Measurements from ENCODE around the gene ZFHX3. TPM values are rescaled to one million over a fixed set of nuclear protein-coding genes. Genes with fewer than 3 reads are reported as not detected.
A peak's percentile ranks its signal among the peaks of the same experiment; 100 is the strongest.

ZFHX3 gene
- polyA plus RNA-seq, 1 experiment, result 2.2 TPM

GRCh38 chr16:72927199-72928089 is 120.5 kb downstream of the ZFHX3 start:
- CTCF ChIA-PET, result no interaction called here
- no peaks in the 10 kb centered on the region for H3K27me3 ChIP-seq (ENCODE audit: control insufficient read depth, insufficient read depth, low read length)
- 0 out of 2 replicates have a peak, but pooled peaks have one; percentile 7 for TF ChIP-seq CTCF (IDR thresholded peaks at IDR 0.05; ENCODE audit: insufficient read depth, low read depth, low read length)
- no peak overlapping the region for H3K4me3 ChIP-seq (ENCODE audit: low read depth, low read length)
- DNase-seq (ENCODE audit: low read depth), result peak; percentile 31
- POLR2A ChIA-PET, result no interaction called here
- no peaks in the 10 kb centered on the region for H3K36me3 ChIP-seq (ENCODE audit: control insufficient read depth, insufficient read depth, low read length)

GRCh38 chr16:72926177-72927070 is 121.5 kb downstream of the ZFHX3 start:
- DNase-seq (ENCODE audit: low read depth), result no peak
- CTCF ChIA-PET, result interaction anchor here (0.8 kb wide), 1 partner anchor 86 kb away, joined by 3 read pairs; no protein-coding TSS in a partner anchor
- Histone ChIP-seq H3K27me3 (ENCODE audit: control insufficient read depth, insufficient read depth, low read length) (no peaks in the 10 kb centered on the region), H3K36me3 (ENCODE audit: control insufficient read depth, insufficient read depth, low read length) (no peaks in the 10 kb centered on the region), H3K4me3 (ENCODE audit: low read depth, low read length) (no peak overlapping the region)
- POLR2A ChIA-PET, result no interaction called here
- no peak for TF ChIP-seq CTCF (IDR thresholded peaks at IDR 0.05; ENCODE audit: insufficient read depth, low read depth, low read length)

- Histone ChIP-seq H3K4me3 (ENCODE audit: low read depth, low read length) (no peak overlapping the region), H3K36me3 (ENCODE audit: control insufficient read depth, insufficient read depth, low read length) (no peaks in the 10 kb centered on the region), H3K27me3 (ENCODE audit: control insufficient read depth, insufficient read depth, low read length) (no peaks in the 10 kb centered on the region)
- CTCF ChIA-PET, result interaction anchor here (0.8 kb wide), 1 partner anchor 94 kb away, joined by 3 read pairs; no protein-coding TSS in a partner anchor
- POLR2A ChIA-PET, result no interaction called here
- DNase-seq (ENCODE audit: low read depth), result no peak
- no peak for TF ChIP-seq CTCF (IDR thresholded peaks at IDR 0.05; ENCODE audit: insufficient read depth, low read depth, low read length)
Measured at GRCh38 chr16:72925631-72925979, 122.3 kb downstream of the ZFHX3 start.

GRCh38 chr16:72924927-72925630 is 122.8 kb downstream of the ZFHX3 start:
- H3K36me3 ChIP-seq (ENCODE audit: control insufficient read depth, insufficient read depth, low read length), result no peaks in the 10 kb centered on the region
- no peaks in the 10 kb centered on the region for H3K27me3 ChIP-seq (ENCODE audit: control insufficient read depth, insufficient read depth, low read length)
- ChIA-PET POLR2A (no interaction called here), CTCF (interaction anchor here (0.6 to 0.8 kb wide), 2 partner anchors 31 to 93 kb away, joined by 3 read pairs; no protein-coding TSS in a partner anchor)
- DNase-seq (ENCODE audit: low read depth), result no peak
- no peak for TF ChIP-seq CTCF (IDR thresholded peaks at IDR 0.05; ENCODE audit: insufficient read depth, low read depth, low read length)
- no peak overlapping the region for H3K4me3 ChIP-seq (ENCODE audit: low read depth, low read length)
